Lower leg skin (tissue), 4 donors: Measurements from ENCODE around the gene PIK3CB. TPM values are rescaled to one million over a fixed set of nuclear protein-coding genes. Genes with fewer than 3 reads are reported as not detected.
"Not testable (repeated sequence)": the region's sequence is repeated elsewhere in the genome, so short reads cannot be mapped to it uniquely, and the experiment has no call there.

ENCODE experiments used
- DNase-seq, 2 donors: peaks; one replicate each; pipeline ENCODE4 v3.0.0-alpha.2; 2019; ENCODE audit warnings: low spot score in 2 of 2
- H3K4me3 ChIP-seq: fragments of 200-600 bp; sonication (generic); 2 replicates; pipeline ENCODE4 v1.5.1; 2017; ENCODE audit warnings: mild to moderate bottlenecking, low read depth; ENCODE audit not compliant: poor library complexity, severe bottlenecking
- CTCF ChIP-seq, 3 donors: fragments of 450-650 bp; IDR thresholded peaks; one replicate each; pipeline ENCODE4 v1.5.1; 2016; ENCODE audit warnings: antibody characterized with exemption in 3 of 3, mild to moderate bottlenecking in 3 of 3, moderate library complexity in 2 of 3
- POLR2A ChIP-seq, 2 donors: fragments of 450-650 bp; IDR thresholded peaks; one replicate each; pipeline ENCODE4 v1.6.1; 2016 to 2017; ENCODE audit warnings: antibody characterized with exemption in 2 of 2, mild to moderate bottlenecking in 1 of 2, moderate library complexity in 1 of 2
- WGBS, 2 donors: methylation state at CpG; one replicate each; pipeline ENCODE4 v1.1.5; 2018; 5-methylcytosine and 5-hydroxymethylcytosine counted together
- intact Hi-C: fragments of 100-400 bp; cut with DNase I; formaldehyde crosslinking; loops from one replicate; pipeline ENCODE4 v1.15.0; 2023; ENCODE audit warnings: low total_unique reads
- total RNA-seq, 4 donors: library from RNA; depleted of rRNA; stranded (reverse); fragments of >200 nt; gene quantifications; one replicate each; pipeline ENCODE4 v1.1.0, GENCODE V29; 2016

PIK3CB gene
- total RNA-seq, 4 donors from 2014 or later = 33.8 to 56.1 (median 50.6) TPM

DNA sequence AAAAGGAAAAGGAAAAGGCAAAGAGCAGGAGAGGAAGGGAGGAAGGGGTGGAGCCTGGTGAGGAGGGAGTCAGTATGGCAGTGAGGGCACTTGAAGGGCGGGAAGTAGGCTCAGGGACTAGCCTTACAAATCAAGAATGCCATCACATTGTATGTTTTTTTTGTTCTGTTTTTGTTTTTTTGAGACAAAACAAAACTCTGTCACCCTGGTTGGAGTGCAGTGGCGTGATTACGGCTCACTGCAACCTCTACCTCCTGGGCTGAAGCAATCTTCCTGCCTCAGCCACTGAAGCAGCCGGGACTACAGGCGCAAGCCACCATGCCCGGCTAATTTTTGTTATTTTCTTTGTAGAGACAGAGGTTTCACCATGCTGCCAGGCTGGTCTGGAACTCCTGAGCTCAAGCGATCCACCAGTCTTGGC is 10.5 kb upstream of the PIK3CB start:
- WGBS, 2 donors = 85 to 89% methylated on average over 7 of the region's 7 CpGs
- intact Hi-C loops = no loop called here
- H3K4me3 ChIP-seq = no peak overlapping the region
- no peak for DNase-seq
- no peak for TF ChIP-seq CTCF (IDR thresholded peaks at IDR 0.05)

GRCh38 chr3:138842483-138843188 is 7.9 kb upstream of the PIK3CB start:
- TF ChIP-seq CTCF (IDR thresholded peaks at IDR 0.05) = no peak
- no peak for TF ChIP-seq POLR2A (IDR thresholded peaks at IDR 0.05)
- 81 to 84% methylated on average over 5 of the region's 5 CpGs for WGBS, 2 donors
- no peak overlapping the region for H3K4me3 ChIP-seq
- intact Hi-C loops = no loop called here
- DNase-seq = no peak

GRCh38 chr3:138838385-138838784 is 3.7 kb upstream of the PIK3CB start:
- H3K4me3 ChIP-seq, DNase-seq, intact Hi-C loops: not testable (repeated sequence)
- WGBS, 2 donors = 94 to 98% methylated on average over 7 of the region's 7 CpGs

DNA sequence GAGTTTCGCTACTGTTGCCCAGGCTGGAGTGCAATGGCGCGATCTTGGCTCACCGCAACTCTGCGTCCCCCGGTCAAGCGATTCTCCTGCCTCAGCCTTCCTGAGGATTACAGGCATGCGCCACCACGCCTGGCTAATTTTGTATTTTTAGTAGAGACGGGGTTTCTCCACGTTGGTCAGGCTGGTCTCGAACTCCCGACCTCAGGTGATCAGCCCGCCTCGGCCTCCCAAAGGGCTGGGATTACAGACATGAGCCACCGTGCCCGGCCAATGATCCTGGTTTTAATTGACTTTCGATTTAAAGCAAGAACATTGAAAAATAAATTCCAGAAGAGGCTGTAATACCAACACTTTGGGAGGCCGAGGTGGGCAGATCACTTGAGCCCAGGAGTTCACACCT is 1.1 kb upstream of the PIK3CB start:
- H3K4me3 ChIP-seq, intact Hi-C loops, DNase-seq: not testable (repeated sequence)
- 90 to 95% methylated on average over 19 of the region's 19 CpGs for WGBS, 2 donors

DNA sequence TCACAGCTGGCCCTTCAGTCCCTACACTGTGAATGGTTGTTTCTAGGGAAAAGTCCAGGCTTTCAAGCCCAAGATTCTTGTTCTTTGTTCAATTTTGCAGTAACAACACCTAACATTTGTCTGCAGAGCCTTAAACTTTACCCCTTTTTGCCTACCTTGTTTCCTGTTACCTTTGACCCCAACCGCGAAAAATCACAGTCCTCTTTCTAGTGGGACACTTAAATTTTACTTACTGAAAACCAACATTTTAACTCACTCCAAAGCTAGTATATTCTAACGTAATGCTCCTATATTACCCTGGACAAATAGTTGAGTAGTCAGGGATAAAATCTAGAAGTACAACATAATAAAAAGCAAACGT is 649 bp upstream of the PIK3CB start:
- no peak for DNase-seq
- no peak for TF ChIP-seq POLR2A (IDR thresholded peaks at IDR 0.05)
- TF ChIP-seq CTCF (IDR thresholded peaks at IDR 0.05) = no peak
- intact Hi-C loops = no loop called here
- H3K4me3 ChIP-seq = peak overlapping the region; percentile 75
- WGBS, 2 donors = 29 to 36% methylated on average over 4 of the region's 4 CpGs

DNA sequence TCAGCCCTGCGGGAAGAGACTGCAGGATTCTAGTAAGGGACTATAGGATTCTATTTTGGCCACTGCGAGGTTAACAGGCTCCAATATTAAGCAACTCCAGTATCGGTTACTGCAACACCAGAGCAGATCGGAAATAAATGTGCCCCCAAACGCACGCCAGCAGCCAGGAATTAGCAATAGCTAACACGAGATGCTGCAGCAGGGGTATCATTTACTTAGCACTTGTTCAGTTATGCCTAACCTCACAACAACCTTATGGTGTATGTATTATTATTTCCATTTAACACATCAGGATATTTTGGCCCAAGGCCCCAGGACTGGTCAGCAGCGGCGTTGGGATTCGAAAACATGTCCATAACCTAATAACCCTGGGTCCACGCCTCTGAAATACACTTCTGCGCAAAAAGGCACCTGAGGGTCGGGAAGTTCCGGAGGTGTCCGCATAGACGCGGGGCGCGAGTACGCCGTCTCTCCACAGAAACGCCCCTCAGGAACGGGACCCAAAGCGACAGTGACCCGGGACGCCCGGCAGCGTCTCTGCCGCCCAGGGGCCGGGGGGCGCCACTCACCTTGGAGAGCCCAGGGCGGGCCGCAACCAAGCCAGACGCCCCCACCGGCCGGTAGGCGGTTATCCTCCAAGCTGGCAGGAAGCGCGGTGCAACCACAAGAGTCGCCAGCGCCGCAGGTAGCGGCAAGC is 681 bp downstream of the PIK3CB start:
- intact Hi-C loops = no loop called here
- WGBS, 2 donors = 1% methylated on average over 12 to 32 of the region's 43 CpGs
- peak overlapping the region; percentile 75 for H3K4me3 ChIP-seq
- TF ChIP-seq POLR2A (IDR thresholded peaks at IDR 0.05) = no peak
- TF ChIP-seq CTCF (IDR thresholded peaks at IDR 0.05) = no peak
- peak in 1 of 2 donors; percentile 86 for DNase-seq

DNA sequence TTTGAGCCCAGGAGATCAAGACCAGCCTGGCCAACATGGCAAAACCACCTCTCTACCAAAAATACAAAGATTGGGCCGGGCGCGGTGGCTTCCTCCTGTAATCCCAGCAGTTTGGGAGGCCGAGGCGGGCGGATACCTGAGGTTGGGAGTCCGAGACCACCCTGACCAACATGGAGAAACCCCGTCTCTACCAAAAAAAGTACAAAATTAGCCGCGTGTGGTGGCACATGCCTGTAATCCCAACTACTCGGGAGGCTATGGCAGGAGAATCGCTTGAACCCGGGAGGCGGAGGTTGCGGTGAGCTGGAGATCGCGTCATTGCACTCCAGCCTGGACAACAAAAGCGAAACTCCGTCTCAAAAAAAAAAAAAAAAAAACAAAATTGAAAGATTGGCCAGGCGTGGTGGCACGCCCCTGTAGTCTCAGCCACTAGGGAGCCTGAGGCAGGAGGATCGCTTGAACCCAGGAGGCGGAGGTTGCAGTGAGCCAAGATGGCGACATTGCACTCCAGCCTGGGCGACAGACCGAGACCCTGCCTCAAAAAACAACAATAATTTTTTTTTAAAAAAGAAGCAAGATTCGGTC is 2.2 kb downstream of the PIK3CB start:
- H3K4me3 ChIP-seq, intact Hi-C loops: not testable (repeated sequence)
- 95 to 96% methylated on average over 27 of the region's 27 CpGs for WGBS, 2 donors
- peak in 1 of 2 donors; percentile 85 for DNase-seq
